Measurements from ENCODE around the gene CCDC186.
A peak's percentile ranks its signal among the peaks of the same experiment; 100 is the strongest.

CCDC186 gene

GRCh38 chr10:114103284-114103683 is 70.7 kb downstream of the CCDC186 start:
- DNase-seq: peak; percentile 16

- no peak for DNase-seq
Observed at GRCh38 chr10:114102256-114102655, 71.7 kb downstream of the CCDC186 start.

GRCh38 chr10:114100848-114101741 is 72.9 kb downstream of the CCDC186 start:
- DNase-seq: no peak

- no peak for DNase-seq
Observed at GRCh38 chr10:114096864-114097263, 77.1 kb downstream of the CCDC186 start.

- DNase-seq: no peak
Observed at GRCh38 chr10:114095559-114096337, 78.3 kb downstream of the CCDC186 start.

- no peak for DNase-seq
Observed at GRCh38 chr10:114094795-114095194, 79.2 kb downstream of the CCDC186 start.

GRCh38 chr10:114087655-114088054 is 86.3 kb downstream of the CCDC186 start:
- no peak for DNase-seq

- no peak for DNase-seq
Observed at GRCh38 chr10:114087255-114087654, 86.7 kb downstream of the CCDC186 start.

GRCh38 chr10:114084215-114084614 is 89.8 kb downstream of the CCDC186 start:
- peak; percentile 6 for DNase-seq

- DNase-seq: no peak
Observed at GRCh38 chr10:114083040-114083439, 91.0 kb downstream of the CCDC186 start.

GRCh38 chr10:114081911-114082583 is 92.0 kb downstream of the CCDC186 start:
- DNase-seq: no peak

GRCh38 chr10:114079421-114079820 is 94.6 kb downstream of the CCDC186 start:
- no peak for DNase-seq

- DNase-seq: no peak
Observed at GRCh38 chr10:114078346-114078745, 95.7 kb downstream of the CCDC186 start.

- DNase-seq: no peak
Observed at GRCh38 chr10:114077815-114078219, 96.2 kb downstream of the CCDC186 start.

GRCh38 chr10:114077347-114077746 is 96.7 kb downstream of the CCDC186 start:
- no peak for DNase-seq

GRCh38 chr10:114075093-114075492 is 98.9 kb downstream of the CCDC186 start:
- no peak for DNase-seq

- no peak for DNase-seq
Observed at GRCh38 chr10:114073395-114074186, 100.4 kb downstream of the CCDC186 start.

- DNase-seq: no peak
Observed at GRCh38 chr10:114071178-114071577, 102.8 kb downstream of the CCDC186 start.
